GM13976 (cell line): ENCODE results near the gene GTSE1.
A peak's percentile ranks its signal among the peaks of the same experiment; 100 is the strongest.

Experiments used
- DNase-seq: peaks from one replicate; pipeline ENCODE4 v3.0.0; 2012; ENCODE audit warnings: low spot score
- in situ Hi-C: fragments of 300-500 bp; cut with MboI; formaldehyde crosslinking; loops from one replicate; pipeline ENCODE4 v1.12.0; 2022; ENCODE audit warnings: low sequenced_read_pairs, mixed read lengths, inconsistent platforms; ENCODE audit not compliant: unreplicated experiment
- TF ChIP-seq, protein P1 (sequence below): IDR thresholded peaks from 2 replicates; pipeline ENCODE4 v1.5.1; 2012; ENCODE audit warnings: borderline replicate concordance, mild to moderate bottlenecking; ENCODE audit not compliant: insufficient read depth; ENCODE audit errors: extremely low read depth, missing control alignments, control extremely low read depth

GTSE1 gene

DNA sequence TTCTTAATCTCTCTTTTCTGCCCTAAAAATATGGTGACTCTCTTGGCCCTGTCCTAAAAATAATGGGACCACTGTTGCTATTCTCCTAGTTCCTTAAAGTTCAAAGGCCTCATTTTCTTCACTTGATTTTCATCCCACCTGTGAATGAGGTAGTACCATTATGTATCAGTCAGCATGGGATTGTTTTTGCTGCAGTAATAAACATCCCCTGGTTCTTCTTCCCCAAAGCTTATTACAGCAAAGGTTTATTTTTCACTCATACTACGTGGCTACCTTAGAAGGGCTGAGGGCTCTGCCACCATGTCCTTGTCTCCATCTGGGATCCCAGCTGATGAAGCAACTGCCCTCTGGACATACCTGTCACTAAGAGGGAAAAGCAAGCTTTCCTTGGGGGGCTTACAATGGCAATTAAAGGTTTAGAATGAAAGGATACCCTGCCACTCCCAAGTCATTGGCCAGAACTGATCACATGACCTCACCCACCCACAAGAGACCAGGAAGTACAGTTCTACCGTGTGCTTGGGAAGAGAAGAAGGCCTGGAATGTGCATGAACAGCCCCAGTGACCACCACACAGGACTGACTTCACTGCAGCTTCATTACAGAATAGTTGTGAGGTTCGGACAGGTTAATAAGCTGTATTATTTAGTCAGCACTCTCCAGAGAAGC is 21.1 kb upstream of the GTSE1 start:
- TF ChIP-seq, protein P1, sequence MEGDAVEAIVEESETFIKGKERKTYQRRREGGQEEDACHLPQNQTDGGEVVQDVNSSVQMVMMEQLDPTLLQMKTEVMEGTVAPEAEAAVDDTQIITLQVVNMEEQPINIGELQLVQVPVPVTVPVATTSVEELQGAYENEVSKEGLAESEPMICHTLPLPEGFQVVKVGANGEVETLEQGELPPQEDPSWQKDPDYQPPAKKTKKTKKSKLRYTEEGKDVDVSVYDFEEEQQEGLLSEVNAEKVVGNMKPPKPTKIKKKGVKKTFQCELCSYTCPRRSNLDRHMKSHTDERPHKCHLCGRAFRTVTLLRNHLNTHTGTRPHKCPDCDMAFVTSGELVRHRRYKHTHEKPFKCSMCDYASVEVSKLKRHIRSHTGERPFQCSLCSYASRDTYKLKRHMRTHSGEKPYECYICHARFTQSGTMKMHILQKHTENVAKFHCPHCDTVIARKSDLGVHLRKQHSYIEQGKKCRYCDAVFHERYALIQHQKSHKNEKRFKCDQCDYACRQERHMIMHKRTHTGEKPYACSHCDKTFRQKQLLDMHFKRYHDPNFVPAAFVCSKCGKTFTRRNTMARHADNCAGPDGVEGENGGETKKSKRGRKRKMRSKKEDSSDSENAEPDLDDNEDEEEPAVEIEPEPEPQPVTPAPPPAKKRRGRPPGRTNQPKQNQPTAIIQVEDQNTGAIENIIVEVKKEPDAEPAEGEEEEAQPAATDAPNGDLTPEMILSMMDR = no peak
- in situ Hi-C loops = no loop called here
- no peak for DNase-seq

DNA sequence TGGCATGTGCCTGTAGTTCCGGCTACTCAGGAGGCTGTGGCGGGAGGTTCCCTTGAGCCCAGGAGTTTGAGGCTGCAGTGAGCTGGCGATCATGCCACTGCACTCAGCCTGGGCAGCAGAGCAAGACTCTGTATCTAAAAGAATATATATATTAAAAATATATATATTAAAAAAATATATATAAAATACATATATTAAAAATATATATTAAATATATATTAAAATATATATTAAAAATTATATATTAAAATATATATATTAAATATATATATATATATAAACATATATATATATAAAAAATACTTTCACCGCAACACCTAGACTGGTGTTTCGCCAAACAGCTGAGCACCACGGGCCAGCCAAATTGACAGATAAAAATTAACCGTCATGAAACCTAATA is 20.1 kb upstream of the GTSE1 start:
- no peak for DNase-seq
- TF ChIP-seq, protein P1 = no peak
- in situ Hi-C loops = no loop called here

DNA sequence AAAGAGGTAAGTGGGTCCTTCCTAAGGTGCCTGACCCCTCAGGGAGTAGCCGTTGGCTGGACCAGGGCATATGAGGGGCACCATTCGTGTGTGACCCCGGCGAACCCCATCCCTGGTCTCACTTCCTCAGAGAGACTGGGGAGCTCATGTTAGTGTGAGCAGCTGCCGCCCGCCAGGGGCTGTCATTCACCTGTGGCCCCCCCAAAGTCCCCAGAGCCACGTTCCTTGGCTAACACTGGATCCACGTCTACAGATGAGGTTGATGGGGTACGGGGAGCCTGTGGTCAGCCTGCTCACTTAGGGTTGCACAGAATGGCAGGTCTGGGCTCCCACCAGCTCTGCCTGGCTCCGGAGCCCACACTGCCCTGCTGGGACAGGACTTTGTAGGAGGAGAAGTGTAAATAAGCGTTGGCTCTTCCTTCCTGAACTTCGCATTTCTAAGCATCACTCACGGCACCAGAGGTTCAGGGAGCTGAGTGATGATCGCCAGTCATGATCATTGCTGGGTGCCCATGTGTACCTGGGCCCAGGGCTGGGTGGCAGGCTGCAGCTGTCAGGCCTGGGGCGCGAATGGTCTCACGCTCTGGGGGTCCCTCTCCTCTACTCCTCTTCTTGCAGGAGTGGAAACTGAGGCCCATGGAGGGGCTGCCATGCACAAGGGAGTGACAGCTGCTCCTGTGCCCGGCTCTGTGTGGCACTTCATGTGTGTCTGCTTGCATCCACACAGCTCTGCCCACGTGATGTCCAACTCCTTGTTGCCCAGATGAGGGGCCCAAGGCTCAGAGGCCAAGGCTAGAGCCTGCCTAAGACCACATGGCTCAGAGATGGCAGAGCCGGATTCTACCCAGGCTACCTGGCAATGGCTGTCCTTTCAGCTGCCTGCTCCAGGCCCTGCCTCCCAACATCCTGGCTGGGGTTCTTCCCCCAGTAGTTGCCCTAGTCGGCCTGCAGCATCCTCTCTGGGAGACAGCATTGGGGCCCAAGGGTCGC is 17.7 kb upstream of the GTSE1 start:
- in situ Hi-C loops = no loop called here
- TF ChIP-seq, protein P1 = no peak
- DNase-seq = no peak

DNA sequence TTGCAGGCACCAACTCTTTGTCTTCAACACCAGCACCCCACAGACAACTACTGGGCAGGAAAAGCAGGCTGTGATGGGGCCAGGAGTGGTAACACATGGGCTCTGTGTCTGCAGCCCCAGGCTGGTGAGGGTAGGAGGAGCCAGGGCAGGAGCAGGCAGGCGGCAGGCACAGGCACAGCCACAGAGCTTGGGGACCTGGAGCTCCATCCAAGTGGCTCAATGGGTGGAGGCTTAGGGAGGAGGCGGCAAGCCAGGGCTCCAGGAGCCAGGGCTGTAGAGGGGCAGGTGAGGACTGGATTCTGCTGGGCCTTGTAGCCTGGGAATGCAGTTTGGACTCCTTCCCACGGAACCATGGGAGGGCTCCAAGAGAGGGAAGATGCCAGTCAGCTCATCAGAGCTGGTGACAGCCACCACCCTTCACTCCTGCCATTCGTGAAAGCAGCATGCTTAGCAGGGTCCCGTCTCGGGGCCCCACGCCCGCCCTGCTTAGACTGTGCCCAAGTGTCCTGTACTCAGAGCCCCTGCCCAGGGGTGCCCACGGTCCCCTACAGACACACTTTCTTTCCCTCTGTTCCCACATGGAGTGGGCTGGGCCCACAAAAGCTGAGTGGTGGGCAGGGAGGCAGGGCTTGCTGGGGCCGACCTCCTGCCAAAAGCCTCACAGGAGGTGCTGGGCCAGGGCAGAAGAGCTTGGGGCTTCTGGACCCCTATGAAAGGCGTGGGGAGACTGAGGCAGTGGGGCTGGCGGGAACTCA is 16.4 kb upstream of the GTSE1 start:
- in situ Hi-C loops = no loop called here
- TF ChIP-seq, protein P1 = no peak
- DNase-seq = no peak

GRCh38 chr22:46280999-46281623 is 15.6 kb upstream of the GTSE1 start:
- TF ChIP-seq, protein P1 = no peak
- in situ Hi-C loops = no loop called here
- DNase-seq = peak; percentile 62
